KMS-11 (cell line): ENCODE results near the gene RNF19B.

Experiments
- H2AFZ ChIP-seq: fragments of 200-600 bp; sonication (generic); 2 replicates; pipeline ENCODE4 v1.6.1; 2016; ENCODE audit warnings: antibody characterized with exemption, mixed run types, low read depth
- H3K27ac ChIP-seq: fragments of 200-600 bp; sonication (generic); 2 replicates; pipeline ENCODE4 v1.6.1; 2016; ENCODE audit warnings: mild to moderate bottlenecking, mixed run types
- H3K27me3 ChIP-seq: fragments of 200-600 bp; sonication (generic); 2 replicates; pipeline ENCODE4 v1.6.1; 2017; ENCODE audit warnings: mild to moderate bottlenecking, low read depth, mixed run types, moderate library complexity; ENCODE audit not compliant: insufficient read depth
- H3K36me3 ChIP-seq: fragments of 200-600 bp; sonication (generic); 2 replicates; pipeline ENCODE4 v1.6.1; 2017; ENCODE audit warnings: mild to moderate bottlenecking, mixed run types; ENCODE audit not compliant: insufficient read depth
- H3K4me1 ChIP-seq: fragments of 200-600 bp; sonication (generic); 2 replicates; pipeline ENCODE4 v1.6.1; 2016; ENCODE audit warnings: mild to moderate bottlenecking, low read depth, mixed run types; ENCODE audit not compliant: poor library complexity, severe bottlenecking
- H3K4me2 ChIP-seq: fragments of 200-600 bp; sonication (generic); 2 replicates; pipeline ENCODE4 v1.7.0; 2016; ENCODE audit warnings: mild to moderate bottlenecking, mixed run types
- H3K4me3 ChIP-seq: fragments of 200-600 bp; sonication (generic); IDR thresholded peaks from 2 replicates; pipeline ENCODE4 v1.6.1; 2017; ENCODE audit warnings: low read depth, low read length, mixed read lengths; ENCODE audit not compliant: insufficient read depth
- H3K79me2 ChIP-seq: fragments of 200-600 bp; sonication (generic); 2 replicates; pipeline ENCODE4 v1.6.1; 2016; ENCODE audit warnings: low read depth, mixed run types; ENCODE audit not compliant: insufficient read depth
- H3K9ac ChIP-seq: fragments of 200-600 bp; sonication (generic); 2 replicates; pipeline ENCODE4 v1.6.1; 2016; ENCODE audit warnings: mild to moderate bottlenecking, mixed run types
- H4K20me1 ChIP-seq: fragments of 200-600 bp; sonication (generic); 2 replicates; pipeline ENCODE4 v1.6.1; 2016; ENCODE audit warnings: mild to moderate bottlenecking, mixed run types; ENCODE audit not compliant: insufficient read depth
- TF ChIP-seq, protein P1 (sequence below): fragments of 200-600 bp; sonication (generic); conservative IDR thresholded peaks from 2 replicates; pipeline ENCODE4 v1.6.1; 2017; ENCODE audit warnings: low read depth, mild to moderate bottlenecking, antibody characterized with exemption, low read length, moderate library complexity, mixed read lengths

Gene RNF19B

DNA sequence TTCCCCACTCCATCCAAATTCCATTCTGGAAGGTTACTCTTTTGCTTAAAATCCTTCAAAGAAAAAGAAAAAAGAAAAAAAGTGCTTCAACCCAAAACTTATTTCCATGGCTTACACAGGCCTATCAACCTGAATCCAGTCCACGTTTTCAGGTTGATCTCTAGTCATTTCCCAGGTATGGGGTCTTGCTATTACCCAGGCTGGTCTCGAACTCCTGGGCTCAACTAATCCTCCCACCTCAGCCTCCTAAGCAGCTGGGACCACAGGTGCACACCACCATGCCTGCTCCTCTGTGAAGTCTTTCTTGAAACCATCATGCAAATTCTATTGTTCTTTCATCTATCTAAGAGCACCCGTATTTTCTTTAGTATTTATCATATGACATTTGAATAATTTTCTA lies 7.6 kb downstream of the RNF19B start:
- no peak overlapping the region for H3K4me2 ChIP-seq
- TF ChIP-seq, protein P1, sequence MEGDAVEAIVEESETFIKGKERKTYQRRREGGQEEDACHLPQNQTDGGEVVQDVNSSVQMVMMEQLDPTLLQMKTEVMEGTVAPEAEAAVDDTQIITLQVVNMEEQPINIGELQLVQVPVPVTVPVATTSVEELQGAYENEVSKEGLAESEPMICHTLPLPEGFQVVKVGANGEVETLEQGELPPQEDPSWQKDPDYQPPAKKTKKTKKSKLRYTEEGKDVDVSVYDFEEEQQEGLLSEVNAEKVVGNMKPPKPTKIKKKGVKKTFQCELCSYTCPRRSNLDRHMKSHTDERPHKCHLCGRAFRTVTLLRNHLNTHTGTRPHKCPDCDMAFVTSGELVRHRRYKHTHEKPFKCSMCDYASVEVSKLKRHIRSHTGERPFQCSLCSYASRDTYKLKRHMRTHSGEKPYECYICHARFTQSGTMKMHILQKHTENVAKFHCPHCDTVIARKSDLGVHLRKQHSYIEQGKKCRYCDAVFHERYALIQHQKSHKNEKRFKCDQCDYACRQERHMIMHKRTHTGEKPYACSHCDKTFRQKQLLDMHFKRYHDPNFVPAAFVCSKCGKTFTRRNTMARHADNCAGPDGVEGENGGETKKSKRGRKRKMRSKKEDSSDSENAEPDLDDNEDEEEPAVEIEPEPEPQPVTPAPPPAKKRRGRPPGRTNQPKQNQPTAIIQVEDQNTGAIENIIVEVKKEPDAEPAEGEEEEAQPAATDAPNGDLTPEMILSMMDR, result no peak
- H3K9ac ChIP-seq, result no peak overlapping the region

GRCh38 chr1:32954168-32954567 lies 10.4 kb downstream of the RNF19B start:
- no peaks in the 10 kb centered on the region for H4K20me1 ChIP-seq
- H3K27ac ChIP-seq, result no peak overlapping the region
- H3K9ac ChIP-seq, result no peak overlapping the region
- H3K27me3 ChIP-seq, result no peaks in the 10 kb centered on the region
- H3K4me1 ChIP-seq, result peaks cover 12% of the 10 kb centered on the region
- peaks cover 17% of the 10 kb centered on the region; the same call in 1 of the 2 replicates for H3K79me2 ChIP-seq
- H3K4me2 ChIP-seq, result no peak overlapping the region
- H2AFZ ChIP-seq, result no peak overlapping the region
- no peak overlapping the region for H3K4me3 ChIP-seq
- TF ChIP-seq, protein P1, result no peak
- H3K36me3 ChIP-seq, result no peaks in the 10 kb centered on the region

More for the DNA sequence above, 7.6 kb downstream of the RNF19B start:
- Histone ChIP-seq H3K79me2 (peaks cover 32% of the 10 kb centered on the region; the same call in 1 of the 2 replicates), H3K4me3 (no peak overlapping the region), H3K4me1 (peaks cover 24% of the 10 kb centered on the region), H3K27ac (no peak overlapping the region), H2AFZ (no peak overlapping the region), H3K36me3 (no peaks in the 10 kb centered on the region), H4K20me1 (peaks cover 2% of the 10 kb centered on the region; the same call in 1 of the 2 replicates), H3K27me3 (no peaks in the 10 kb centered on the region)

DNA sequence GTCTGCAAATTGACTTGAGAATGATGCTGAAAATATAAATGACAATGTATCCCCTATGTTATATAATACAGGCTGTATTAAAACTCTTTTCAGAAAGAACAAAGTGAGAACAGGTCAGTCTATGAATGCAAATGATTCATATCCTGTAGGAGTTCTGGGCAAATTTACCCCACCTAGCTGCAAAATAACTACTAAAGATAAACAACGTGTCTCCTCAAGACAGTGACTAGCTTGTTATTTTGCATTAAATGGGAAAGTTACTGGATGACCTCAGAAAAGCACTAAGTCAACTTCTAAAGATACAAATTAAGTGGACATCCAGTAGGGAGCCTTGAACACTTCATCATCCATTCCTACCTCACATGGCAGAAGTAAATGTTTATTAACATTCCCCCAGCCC lies 11.1 kb downstream of the RNF19B start:
- peaks cover 17% of the 10 kb centered on the region; the same call in 1 of the 2 replicates for H3K79me2 ChIP-seq
- no peaks in the 10 kb centered on the region for H4K20me1 ChIP-seq
- H3K4me1 ChIP-seq, result peaks cover 12% of the 10 kb centered on the region
- no peak overlapping the region for H3K27ac ChIP-seq
- TF ChIP-seq, protein P1, result no peak
- H3K27me3 ChIP-seq, result no peaks in the 10 kb centered on the region
- H2AFZ ChIP-seq, result no peak overlapping the region
- H3K4me2 ChIP-seq, result no peak overlapping the region
- no peak overlapping the region for H3K4me3 ChIP-seq
- no peak overlapping the region for H3K9ac ChIP-seq
- no peaks in the 10 kb centered on the region for H3K36me3 ChIP-seq

DNA sequence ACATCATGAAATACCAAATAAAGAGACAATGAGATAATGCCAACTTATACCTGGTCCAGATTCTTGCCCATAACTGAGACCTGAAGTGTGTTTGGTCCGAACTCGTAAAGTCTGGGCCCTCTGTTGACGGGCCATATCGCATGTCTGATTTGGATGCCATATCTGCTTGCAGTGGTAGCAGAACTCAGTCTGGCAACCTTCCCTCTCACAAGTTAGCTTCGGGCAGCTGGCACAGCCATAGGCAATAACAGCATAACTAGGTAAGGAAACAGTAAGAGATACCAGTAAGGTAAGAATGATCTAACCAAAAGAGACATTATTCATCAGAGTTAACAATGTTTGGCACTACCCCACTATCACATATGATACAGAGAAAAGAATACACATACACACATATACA lies 15.1 kb downstream of the RNF19B start:
- no peak overlapping the region for H3K4me3 ChIP-seq
- 0 out of 2 replicates have a peak, but pooled peaks cover 7% of the 10 kb centered on the region for H3K79me2 ChIP-seq
- peaks cover 11% of the 10 kb centered on the region for H3K4me1 ChIP-seq
- H3K27me3 ChIP-seq, result no peaks in the 10 kb centered on the region
- no peak overlapping the region for H3K9ac ChIP-seq
- H4K20me1 ChIP-seq, result no peaks in the 10 kb centered on the region
- no peaks in the 10 kb centered on the region for H3K36me3 ChIP-seq
- H3K27ac ChIP-seq, result no peak overlapping the region
- no peak overlapping the region for H2AFZ ChIP-seq
- TF ChIP-seq, protein P1, result no peak
- H3K4me2 ChIP-seq, result no peak overlapping the region
